ENCODE data around the gene ANLN. TPM values are rescaled to one million over a fixed set of nuclear protein-coding genes. Genes with fewer than 3 reads are reported as not detected.
A peak's percentile ranks its signal among the peaks of the same experiment; 100 is the strongest.

The ANLN gene
- total RNA-seq, 2 donors from 2014 or later: 21.2 to 56.0 TPM

DNA sequence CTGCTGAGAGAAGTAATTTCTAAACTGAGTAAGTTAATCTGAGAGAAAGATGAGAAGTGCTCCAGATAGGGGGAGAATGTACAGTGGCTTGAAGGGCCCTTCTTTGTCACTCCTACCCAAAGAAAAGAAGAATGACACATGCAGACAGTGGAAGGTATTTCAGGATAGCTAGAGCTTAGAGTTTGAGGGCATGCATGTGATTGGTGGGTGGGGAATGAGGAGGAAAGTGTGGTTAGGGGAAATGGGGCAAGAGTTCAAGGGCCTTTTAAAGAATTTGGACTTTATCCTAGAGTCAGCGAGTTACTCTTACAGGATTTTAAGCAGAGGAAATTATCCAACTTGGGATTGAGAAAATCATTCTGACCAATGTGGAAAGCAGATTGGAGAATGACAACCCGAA, 50.0 kb downstream of the ANLN start:
- no peak for DNase-seq
- Histone ChIP-seq H3K27me3 (no peaks in the 10 kb centered on the region), H3K36me3 (no peaks in the 10 kb centered on the region), H3K9ac (ENCODE audit: low read depth in 2 of 2, low read length in 2 of 2) (no peak overlapping the region), H3K4me1 (no peaks in the 10 kb centered on the region), H3K9me3 (no peaks in the 10 kb centered on the region), H3K4me3 (no peak overlapping the region), H3K27ac (no peak overlapping the region)
- intact Hi-C loops (cut with DNase I): loop anchor here (10.0 kb wide), 1 partner anchor 765 kb away; no protein-coding TSS in a partner anchor
- TF ChIP-seq, protein P1, sequence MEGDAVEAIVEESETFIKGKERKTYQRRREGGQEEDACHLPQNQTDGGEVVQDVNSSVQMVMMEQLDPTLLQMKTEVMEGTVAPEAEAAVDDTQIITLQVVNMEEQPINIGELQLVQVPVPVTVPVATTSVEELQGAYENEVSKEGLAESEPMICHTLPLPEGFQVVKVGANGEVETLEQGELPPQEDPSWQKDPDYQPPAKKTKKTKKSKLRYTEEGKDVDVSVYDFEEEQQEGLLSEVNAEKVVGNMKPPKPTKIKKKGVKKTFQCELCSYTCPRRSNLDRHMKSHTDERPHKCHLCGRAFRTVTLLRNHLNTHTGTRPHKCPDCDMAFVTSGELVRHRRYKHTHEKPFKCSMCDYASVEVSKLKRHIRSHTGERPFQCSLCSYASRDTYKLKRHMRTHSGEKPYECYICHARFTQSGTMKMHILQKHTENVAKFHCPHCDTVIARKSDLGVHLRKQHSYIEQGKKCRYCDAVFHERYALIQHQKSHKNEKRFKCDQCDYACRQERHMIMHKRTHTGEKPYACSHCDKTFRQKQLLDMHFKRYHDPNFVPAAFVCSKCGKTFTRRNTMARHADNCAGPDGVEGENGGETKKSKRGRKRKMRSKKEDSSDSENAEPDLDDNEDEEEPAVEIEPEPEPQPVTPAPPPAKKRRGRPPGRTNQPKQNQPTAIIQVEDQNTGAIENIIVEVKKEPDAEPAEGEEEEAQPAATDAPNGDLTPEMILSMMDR (IDR thresholded peaks at IDR 0.05): no peak

DNA sequence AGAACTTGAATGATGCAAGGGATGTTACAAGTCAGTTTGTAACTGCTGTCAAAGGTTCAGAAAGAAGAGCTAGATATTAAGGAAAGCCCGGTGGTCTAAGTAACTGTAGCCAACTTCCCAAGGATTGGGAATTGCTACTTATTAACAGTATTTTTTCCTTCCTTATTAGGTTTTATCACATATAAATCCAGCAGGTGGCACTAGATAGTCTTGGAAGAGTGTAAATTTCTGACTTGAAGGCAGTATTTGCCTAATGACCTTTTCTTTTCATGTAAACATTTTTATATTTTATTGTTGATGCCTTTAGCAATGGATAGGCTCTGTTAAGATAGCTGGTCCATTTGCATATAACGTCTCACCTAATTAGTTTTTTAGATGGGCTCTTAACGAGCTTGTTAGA, 51.2 kb downstream of the ANLN start:
- H3K4me3 ChIP-seq: no peak overlapping the region
- TF ChIP-seq, protein P1 (IDR thresholded peaks at IDR 0.05): peak; percentile 29
- H3K27ac ChIP-seq: no peak overlapping the region
- H3K9me3 ChIP-seq: no peaks in the 10 kb centered on the region
- DNase-seq: no peak
- no peak overlapping the region for H3K9ac ChIP-seq (ENCODE audit: low read depth in 2 of 2, low read length in 2 of 2)
- no peaks in the 10 kb centered on the region for H3K4me1 ChIP-seq
- H3K27me3 ChIP-seq: no peaks in the 10 kb centered on the region
- intact Hi-C loops (cut with DNase I): loop anchor here (10.0 kb wide), 1 partner anchor 764 kb away; no protein-coding TSS in a partner anchor
- no peaks in the 10 kb centered on the region for H3K36me3 ChIP-seq

DNA sequence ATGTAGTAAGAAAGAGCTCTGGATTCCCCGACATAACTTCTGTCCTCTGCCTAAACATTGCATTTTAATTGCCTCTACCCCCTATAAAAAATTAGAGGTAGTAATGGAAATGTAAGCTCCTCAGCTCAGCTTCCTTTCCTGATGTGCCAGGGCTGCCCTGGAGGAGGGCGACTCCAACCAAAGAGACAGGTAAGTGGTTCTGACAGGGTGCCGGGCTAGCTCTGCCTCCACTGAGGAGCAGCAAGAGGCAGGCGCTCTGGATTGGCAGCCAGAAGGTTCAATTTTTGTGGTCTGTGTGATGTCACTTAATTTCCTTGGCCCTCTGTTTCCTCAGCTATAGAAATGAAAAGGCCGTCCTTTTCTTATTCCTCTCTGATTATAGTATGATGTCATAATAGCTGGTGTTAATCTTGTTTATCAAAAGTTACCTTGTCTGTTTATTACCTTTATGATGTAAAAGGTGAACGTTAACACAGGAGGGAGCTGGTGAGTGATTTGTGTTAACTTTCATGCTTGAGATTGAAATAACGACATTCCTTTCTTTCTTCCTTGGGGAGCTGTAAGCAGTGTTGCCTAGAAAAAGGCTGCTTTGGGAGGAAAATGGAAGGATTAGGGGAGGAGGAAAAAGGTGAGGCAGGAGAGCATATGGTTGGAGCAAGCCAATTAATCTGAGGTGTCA, 51.8 kb downstream of the ANLN start:
- Histone ChIP-seq H3K9ac (ENCODE audit: low read depth in 2 of 2, low read length in 2 of 2) (no peak overlapping the region), H3K36me3 (no peaks in the 10 kb centered on the region), H3K27ac (no peak overlapping the region), H3K4me1 (no peaks in the 10 kb centered on the region), H3K27me3 (no peaks in the 10 kb centered on the region), H3K4me3 (no peak overlapping the region), H3K9me3 (no peaks in the 10 kb centered on the region)
- DNase-seq: no peak
- intact Hi-C loops (cut with DNase I): loop anchor here (10.0 kb wide), 1 partner anchor 763 kb away; no protein-coding TSS in a partner anchor
- TF ChIP-seq, protein P1 (IDR thresholded peaks at IDR 0.05): no peak

DNA sequence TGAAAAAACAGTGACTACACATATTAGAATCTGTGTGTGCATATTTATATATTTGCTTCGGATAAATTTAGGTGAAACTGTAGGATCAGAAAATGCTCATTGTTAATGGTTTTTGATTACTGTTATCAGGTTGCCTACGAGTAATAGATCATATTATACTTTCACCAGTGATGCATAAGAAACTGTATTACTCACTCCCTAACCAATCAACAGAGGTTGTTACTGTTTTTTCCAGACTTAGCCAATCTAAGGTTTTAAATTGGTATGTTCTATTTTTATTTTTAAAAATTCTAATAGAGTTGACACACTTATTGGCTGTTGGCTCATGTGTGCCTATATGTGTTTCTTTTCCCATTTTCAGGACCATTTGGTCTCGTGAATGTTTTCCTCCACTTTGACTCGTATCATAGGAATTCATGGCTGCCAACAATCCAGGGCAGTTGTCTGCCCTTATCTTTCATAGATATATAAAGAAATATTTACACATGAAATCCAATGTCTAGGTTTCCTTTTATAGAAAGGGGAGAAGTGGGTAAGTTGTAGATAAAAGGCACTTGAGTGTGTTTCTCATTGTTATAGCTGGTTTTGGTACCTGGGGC, 59.2 kb downstream of the ANLN start:
- intact Hi-C loops (cut with DNase I): loop anchor here (10.0 kb wide), 1 partner anchor 756 kb away; no protein-coding TSS in a partner anchor
- DNase-seq: no peak
- no peak overlapping the region for H3K9ac ChIP-seq (ENCODE audit: low read depth in 2 of 2, low read length in 2 of 2)
- no peaks in the 10 kb centered on the region for H3K9me3 ChIP-seq
- no peaks in the 10 kb centered on the region for H3K27me3 ChIP-seq
- no peak overlapping the region for H3K27ac ChIP-seq
- H3K4me3 ChIP-seq: no peak overlapping the region
- no peaks in the 10 kb centered on the region for H3K36me3 ChIP-seq
- TF ChIP-seq, protein P1 (IDR thresholded peaks at IDR 0.05): no peak
- H3K4me1 ChIP-seq: no peaks in the 10 kb centered on the region

GRCh38 chr7:36449685-36450084, 60.0 kb downstream of the ANLN start:
- intact Hi-C loops (cut with DNase I): loop anchor here (10.0 kb wide), 1 partner anchor 755 kb away; no protein-coding TSS in a partner anchor
- TF ChIP-seq, protein P1 (IDR thresholded peaks at IDR 0.05): no peak
- Histone ChIP-seq H3K4me3 (no peak overlapping the region), H3K36me3 (no peaks in the 10 kb centered on the region), H3K27ac (no peak overlapping the region), H3K27me3 (no peaks in the 10 kb centered on the region), H3K4me1 (no peaks in the 10 kb centered on the region), H3K9me3 (no peaks in the 10 kb centered on the region), H3K9ac (ENCODE audit: low read depth in 2 of 2, low read length in 2 of 2) (no peak overlapping the region)
- DNase-seq: no peak
